ENCODE measurements around the gene CRIP3.

DNA sequence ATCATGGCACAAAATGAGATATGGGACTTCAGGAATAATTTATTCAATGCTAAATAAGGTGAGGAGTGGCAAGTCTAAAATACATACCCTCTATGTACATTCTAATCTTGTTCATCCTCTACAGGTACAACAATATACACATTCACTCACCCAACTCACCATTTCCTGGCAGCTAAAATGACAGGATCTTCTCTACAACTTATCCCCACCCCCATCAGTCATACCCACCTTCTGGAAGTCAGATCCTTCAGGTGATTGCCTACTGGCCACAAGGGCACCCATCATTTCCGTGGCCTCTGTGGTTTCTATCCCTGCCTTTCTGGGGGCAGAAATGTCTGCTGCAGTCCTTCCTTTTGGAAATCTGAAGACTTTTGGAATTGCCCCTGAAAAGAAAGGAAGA, 22.8 kb upstream of the CRIP3 start:
- TF ChIP-seq, protein P1, sequence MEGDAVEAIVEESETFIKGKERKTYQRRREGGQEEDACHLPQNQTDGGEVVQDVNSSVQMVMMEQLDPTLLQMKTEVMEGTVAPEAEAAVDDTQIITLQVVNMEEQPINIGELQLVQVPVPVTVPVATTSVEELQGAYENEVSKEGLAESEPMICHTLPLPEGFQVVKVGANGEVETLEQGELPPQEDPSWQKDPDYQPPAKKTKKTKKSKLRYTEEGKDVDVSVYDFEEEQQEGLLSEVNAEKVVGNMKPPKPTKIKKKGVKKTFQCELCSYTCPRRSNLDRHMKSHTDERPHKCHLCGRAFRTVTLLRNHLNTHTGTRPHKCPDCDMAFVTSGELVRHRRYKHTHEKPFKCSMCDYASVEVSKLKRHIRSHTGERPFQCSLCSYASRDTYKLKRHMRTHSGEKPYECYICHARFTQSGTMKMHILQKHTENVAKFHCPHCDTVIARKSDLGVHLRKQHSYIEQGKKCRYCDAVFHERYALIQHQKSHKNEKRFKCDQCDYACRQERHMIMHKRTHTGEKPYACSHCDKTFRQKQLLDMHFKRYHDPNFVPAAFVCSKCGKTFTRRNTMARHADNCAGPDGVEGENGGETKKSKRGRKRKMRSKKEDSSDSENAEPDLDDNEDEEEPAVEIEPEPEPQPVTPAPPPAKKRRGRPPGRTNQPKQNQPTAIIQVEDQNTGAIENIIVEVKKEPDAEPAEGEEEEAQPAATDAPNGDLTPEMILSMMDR (IDR thresholded peaks at IDR 0.05), result no peak
- TF ChIP-seq POLR2A (IDR thresholded peaks at IDR 0.05), result no peak

All from uterus (tissue), 2 donors.